DMS114 treated with DMSO at 0.1 percent for 48 hours (cell line): ENCODE results near the gene AMIGO1.

Experiments used
- DNase-seq: peaks from one replicate; lab custom pipeline; 2025; ENCODE audit not compliant: unreplicated experiment; lab: John Stamatoyannopoulos, UW

The AMIGO1 gene

GRCh38 chr1:109509176-109510134 is at the start of gene AMIGO1:
Gene AMIGO1 (minus strand): TSS chr1:109509727. CDS start chr1:109508912, 815 bp downstream.
- peak; percentile 46 for DNase-seq

- no peak for DNase-seq
These were observed 48.0 kb upstream of the AMIGO1 start for GRCh38 chr1:109557520-109557919.

GRCh38 chr1:109556563-109556962 is 47.0 kb upstream of the AMIGO1 start:
- DNase-seq = no peak

GRCh38 chr1:109548321-109549267 is 39.1 kb upstream of the AMIGO1 start, which contains the start of gene GNAI3:
Gene GNAI3 (plus strand): TSS chr1:109548615. CDS start chr1:109548721, 106 bp downstream.
- DNase-seq = peak; percentile 96

GRCh38 chr1:109547463-109548320 is 38.2 kb upstream of the AMIGO1 start:
- peak; percentile 32 for DNase-seq

GRCh38 chr1:109546311-109547109 is 37.0 kb upstream of the AMIGO1 start:
- peak; percentile 94 for DNase-seq

GRCh38 chr1:109543988-109544735 is 34.6 kb upstream of the AMIGO1 start:
- DNase-seq = no peak

GRCh38 chr1:109543283-109543987 is 33.9 kb upstream of the AMIGO1 start:
- DNase-seq = no peak

- no peak for DNase-seq
These were observed 33.1 kb upstream of the AMIGO1 start for GRCh38 chr1:109542657-109543056.

GRCh38 chr1:109541102-109541501 is 31.6 kb upstream of the AMIGO1 start:
- no peak for DNase-seq

GRCh38 chr1:109539676-109540075 is 30.1 kb upstream of the AMIGO1 start, which contains the start of gene GPR61:
Gene GPR61 (plus strand): TSS chr1:109539872. CDS start chr1:109543023, 3,151 bp downstream.
- no peak for DNase-seq

GRCh38 chr1:109538827-109539555 is 29.5 kb upstream of the AMIGO1 start:
- DNase-seq = no peak

GRCh38 chr1:109537450-109538178 is 28.1 kb upstream of the AMIGO1 start:
- DNase-seq = no peak

GRCh38 chr1:109535971-109536491 is 26.5 kb upstream of the AMIGO1 start:
- DNase-seq = no peak

GRCh38 chr1:109535481-109535880 is 26.0 kb upstream of the AMIGO1 start:
- DNase-seq = no peak

- no peak for DNase-seq
These were observed 24.9 kb upstream of the AMIGO1 start for GRCh38 chr1:109534307-109534858.
